Body of pancreas (tissue), 4 donors: Measurements from ENCODE around the gene ADCY6.
A peak's percentile ranks its signal among the peaks of the same experiment; 100 is the strongest.

Experiments
- POLR2A ChIP-seq, 3 donors: fragments of 450-650 bp; IDR thresholded peaks; one replicate each; pipeline ENCODE4 v1.6.1; 2016; ENCODE audit warnings: antibody characterized with exemption in 3 of 3, mild to moderate bottlenecking in 2 of 3
- TF ChIP-seq, protein P1 (sequence below), 7 experiments: fragments of 450-650 bp in 4 of 7; fragments of 200-600 bp in 3 of 7; sonication (generic) in 3 of 7; IDR thresholded peaks; one replicate each; pipeline ENCODE4 v1.5.1; 2016 to 2019; ENCODE audit warnings: antibody characterized with exemption in 7 of 7

GRCh38 chr12:48815126-48816110, 26.5 kb upstream of the ADCY6 start:
- TF ChIP-seq, protein P1, sequence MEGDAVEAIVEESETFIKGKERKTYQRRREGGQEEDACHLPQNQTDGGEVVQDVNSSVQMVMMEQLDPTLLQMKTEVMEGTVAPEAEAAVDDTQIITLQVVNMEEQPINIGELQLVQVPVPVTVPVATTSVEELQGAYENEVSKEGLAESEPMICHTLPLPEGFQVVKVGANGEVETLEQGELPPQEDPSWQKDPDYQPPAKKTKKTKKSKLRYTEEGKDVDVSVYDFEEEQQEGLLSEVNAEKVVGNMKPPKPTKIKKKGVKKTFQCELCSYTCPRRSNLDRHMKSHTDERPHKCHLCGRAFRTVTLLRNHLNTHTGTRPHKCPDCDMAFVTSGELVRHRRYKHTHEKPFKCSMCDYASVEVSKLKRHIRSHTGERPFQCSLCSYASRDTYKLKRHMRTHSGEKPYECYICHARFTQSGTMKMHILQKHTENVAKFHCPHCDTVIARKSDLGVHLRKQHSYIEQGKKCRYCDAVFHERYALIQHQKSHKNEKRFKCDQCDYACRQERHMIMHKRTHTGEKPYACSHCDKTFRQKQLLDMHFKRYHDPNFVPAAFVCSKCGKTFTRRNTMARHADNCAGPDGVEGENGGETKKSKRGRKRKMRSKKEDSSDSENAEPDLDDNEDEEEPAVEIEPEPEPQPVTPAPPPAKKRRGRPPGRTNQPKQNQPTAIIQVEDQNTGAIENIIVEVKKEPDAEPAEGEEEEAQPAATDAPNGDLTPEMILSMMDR (IDR thresholded peaks at IDR 0.05) = no peak
- peak in 2 of 3 donors; percentile 87 to 90 for TF ChIP-seq POLR2A (IDR thresholded peaks at IDR 0.05)
